Activated CD4-positive, alpha-beta T cell treated with anti-CD3 and anti-CD28 coated beads, Interleukin-2, amount 50 U/mL, for 24 hours (primary cell): ENCODE measurements around the gene CAVIN4.

Source experiments
- DNase-seq, 2 donors: peaks; one replicate each; pipeline ENCODE4 v3.0.0-alpha.2; 2020; ENCODE audit warnings: low read depth in 1 of 2, low spot score in 1 of 2

Gene CAVIN4

GRCh38 chr9:100577776-100578448 lies at the start of gene CAVIN4:
TSS of gene CAVIN4 (plus strand) at chr9:100578079. CDS start at chr9:100578144, 65 bp downstream.
- no peak for DNase-seq

GRCh38 chr9:100534401-100534800 lies 43.5 kb upstream of the CAVIN4 start:
- no peak for DNase-seq

GRCh38 chr9:100540327-100540726 lies 37.6 kb upstream of the CAVIN4 start:
- DNase-seq: no peak

GRCh38 chr9:100549048-100549447 lies 28.8 kb upstream of the CAVIN4 start:
- no peak for DNase-seq

- no peak for DNase-seq
Measured at GRCh38 chr9:100554935-100555401, 22.9 kb upstream of the CAVIN4 start.

GRCh38 chr9:100555471-100555870 lies 22.4 kb upstream of the CAVIN4 start:
- DNase-seq: no peak

GRCh38 chr9:100557053-100557452 lies 20.8 kb upstream of the CAVIN4 start:
- no peak for DNase-seq

GRCh38 chr9:100561256-100561655 lies 16.6 kb upstream of the CAVIN4 start:
- no peak for DNase-seq

- no peak for DNase-seq
Measured at GRCh38 chr9:100567856-100568255, 10.0 kb upstream of the CAVIN4 start.

- no peak for DNase-seq
Measured at GRCh38 chr9:100573655-100574260, 4.1 kb upstream of the CAVIN4 start.

- no peak for DNase-seq
Measured at GRCh38 chr9:100575006-100575405, 2.9 kb upstream of the CAVIN4 start.

- no peak for DNase-seq
Measured at GRCh38 chr9:100575765-100576386, 2.0 kb upstream of the CAVIN4 start.

- DNase-seq: no peak
Measured at GRCh38 chr9:100578610-100579009, 731 bp downstream of the CAVIN4 start.

- no peak for DNase-seq
Measured at GRCh38 chr9:100579665-100580064, 1.8 kb downstream of the CAVIN4 start.

GRCh38 chr9:100580257-100580656 lies 2.4 kb downstream of the CAVIN4 start:
- no peak for DNase-seq

- DNase-seq: no peak
Measured at GRCh38 chr9:100581081-100581480, 3.2 kb downstream of the CAVIN4 start.

GRCh38 chr9:100581661-100582060 lies 3.8 kb downstream of the CAVIN4 start:
- no peak for DNase-seq

GRCh38 chr9:100583014-100583802 lies 5.3 kb downstream of the CAVIN4 start:
- no peak for DNase-seq

GRCh38 chr9:100584951-100585350 lies 7.1 kb downstream of the CAVIN4 start:
- no peak for DNase-seq

- DNase-seq: no peak
Measured at GRCh38 chr9:100586093-100586492, 8.2 kb downstream of the CAVIN4 start.

- DNase-seq: no peak
Measured at GRCh38 chr9:100587375-100587774, 9.5 kb downstream of the CAVIN4 start.

- no peak for DNase-seq
Measured at GRCh38 chr9:100589582-100589981, 11.7 kb downstream of the CAVIN4 start.
